K562 (cell line): ENCODE results near the gene GANAB. TPM values are rescaled to one million over a fixed set of nuclear protein-coding genes. Genes with fewer than 3 reads are reported as not detected.

Experiments
- ARNT ChIP-seq, 2 experiments: fragments of 450-650 bp; IDR thresholded peaks; 2 replicates each; pipeline ENCODE4 v1.6.1; 2016; ENCODE audit warnings: mild to moderate bottlenecking in 1 of 2
- EP400 ChIP-seq: fragments of 450-650 bp; IDR thresholded peaks from 2 replicates; pipeline ENCODE4 v1.6.1; 2017; ENCODE audit warnings: antibody characterized with exemption, mild to moderate bottlenecking, moderate library complexity
- FOS ChIP-seq: IDR thresholded peaks from 3 replicates; pipeline ENCODE4 v1.6.1; 2011; ENCODE audit not compliant: insufficient read length; ENCODE audit errors: extremely low read depth
- GABPA ChIP-seq: fragments of 200-800 bp; sonication (Bioruptor generic); conservative IDR thresholded peaks from 2 replicates; pipeline ENCODE4 v1.6.1; 2016; ENCODE audit warnings: low read depth, missing genetic modification characterization, missing compliant biosample characterization
- GABPB1 ChIP-seq: sonication (generic); formaldehyde crosslinking; IDR thresholded peaks from 2 replicates; pipeline ENCODE4 v1.8.0; 2022; ENCODE audit warnings: mild to moderate bottlenecking, missing genetic modification reagents
- ILK ChIP-seq: fragments of 450-650 bp; IDR thresholded peaks from 2 replicates; pipeline ENCODE4 v1.6.1; 2016; ENCODE audit warnings: missing genetic modification characterization, low read depth, mild to moderate bottlenecking, missing compliant biosample characterization, moderate library complexity, borderline replicate concordance
- KAT8 ChIP-seq: fragments of 450-650 bp; IDR thresholded peaks from 2 replicates; pipeline ENCODE4 v1.6.1; 2016; ENCODE audit warnings: low read depth, mild to moderate bottlenecking
- MYC ChIP-seq, 2 experiments: fragments of 250-450 bp in 1 of 2; sonication (Bioruptor Pico) in 1 of 2; IDR thresholded peaks; 2 replicates each; pipeline versions ENCODE4 v1.5.1 to v1.6.1; 2012 to 2021; ENCODE audit warnings: low read depth in 2 of 2, borderline replicate concordance in 1 of 2, improper control_type of control experiment in 1 of 2, low read length in 1 of 2, mild to moderate bottlenecking in 1 of 2, moderate library complexity in 1 of 2
- PPARD ChIP-seq: fragments of 250-450 bp; sonication (Bioruptor Pico); IDR thresholded peaks from 2 replicates; pipeline ENCODE4 v1.8.0; 2022; ENCODE audit warnings: inconsistent platforms, mild to moderate bottlenecking, moderate library complexity
- ZNF408 ChIP-seq: fragments of 250-450 bp; sonication (Bioruptor Pico); IDR thresholded peaks from 2 replicates; pipeline ENCODE4 v1.4.0; 2020; ENCODE audit warnings: low read depth, mild to moderate bottlenecking, moderate library complexity
- ZNF766 ChIP-seq: fragments of 200-800 bp; sonication (Bioruptor generic); conservative IDR thresholded peaks from 2 replicates; pipeline ENCODE4 v1.6.1; 2016; ENCODE audit warnings: missing genetic modification characterization, missing compliant biosample characterization
- polyA plus RNA-seq, 8 experiments: library from polyadenylated mRNA; depleted of rRNA in 4 of 8; stranded (reverse) in 5 of 8; unstranded in 3 of 8; fragments of >200 nt; fragmentation: Nextera tagmentation in 2 of 8; fragmentation: Illumina TruSeq in 1 of 8; extraction: Ambion mirVana in 2 of 8; extraction: Trizol in 1 of 8; gene quantifications; 2 replicates each; pipeline versions ENCODE4 v1.2.1 to v1.2.3, GENCODE V29; 2011 to 2014; ENCODE audit warnings: inconsistent platforms in 1 of 8, missing spikeins in 1 of 8
- total RNA-seq, 7 experiments: library from RNA; depleted of rRNA in 6 of 7; stranded (reverse); fragments of >200 nt in 6 of 7; fragmentation: Illumina TruSeq in 2 of 7; extraction: Trizol in 2 of 7; gene quantifications; 2 replicates each; pipeline versions ENCODE4 v1.2.1 to v1.2.3, GENCODE V29; 2011 to 2021; ENCODE audit warnings: low replicate concordance in 1 of 7
- TF ChIP-seq, protein P1 (sequence below): fragments of 450-650 bp; IDR thresholded peaks from 2 replicates; pipeline ENCODE4 v1.6.1; 2018; ENCODE audit not compliant: partially characterized antibody
- TF ChIP-seq, protein P2 (sequence below), 2 experiments: IDR thresholded peaks in 1 of 2; conservative IDR thresholded peaks in 1 of 2; 2 replicates each; pipeline ENCODE4 v1.6.1; 2016; ENCODE audit warnings: low read depth in 2 of 2, mild to moderate bottlenecking in 1 of 2, missing compliant biosample characterization in 1 of 2, missing genetic modification characterization in 1 of 2, moderate library complexity in 1 of 2
- TF ChIP-seq, protein P3 (sequence below): IDR thresholded peaks from 2 replicates; pipeline ENCODE4 v1.6.1; 2011; ENCODE audit warnings: borderline replicate concordance, low read depth, mild to moderate bottlenecking, moderate library complexity, low read length; ENCODE audit not compliant: insufficient read depth, poor library complexity, severe bottlenecking

The GANAB gene
- total and polyA plus RNA-seq, 9 of the 15 experiments (the other 6 are each of a cell fraction or from before 2014, with no cell fraction given) = 6.5 to 284 (median 161) TPM

DNA sequence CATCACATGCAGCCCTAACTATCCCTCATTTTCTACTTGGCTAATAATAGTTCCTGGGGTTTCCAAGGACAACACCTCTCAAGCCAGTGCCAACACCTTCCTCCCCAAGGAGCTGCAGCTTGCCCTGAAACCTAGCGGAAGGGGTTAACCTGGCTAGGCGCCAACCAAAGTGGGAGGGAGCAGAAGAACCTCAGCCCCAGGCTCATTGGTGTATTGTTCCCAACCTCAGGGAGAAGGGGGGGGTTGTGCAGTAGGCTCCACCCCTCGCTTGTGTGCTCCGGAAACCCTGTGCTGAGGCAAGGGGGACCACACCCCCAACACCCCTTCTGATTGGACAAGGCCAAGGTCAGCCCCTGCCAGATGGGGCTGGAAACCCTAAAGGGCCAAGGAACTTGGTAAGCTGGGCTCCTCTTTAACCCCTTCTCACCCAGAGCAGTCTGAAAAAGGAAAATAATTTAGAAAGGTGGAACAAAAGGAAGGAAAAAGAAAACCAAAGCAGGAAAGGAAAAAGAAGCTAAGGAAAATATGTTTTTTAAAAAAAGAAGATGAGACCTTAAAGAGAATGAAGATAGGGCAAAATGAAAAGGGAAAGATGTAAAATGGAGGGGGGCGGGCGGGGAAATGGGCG is 47.2 kb downstream of the GANAB start (continued):
- TF ChIP-seq, protein P1, sequence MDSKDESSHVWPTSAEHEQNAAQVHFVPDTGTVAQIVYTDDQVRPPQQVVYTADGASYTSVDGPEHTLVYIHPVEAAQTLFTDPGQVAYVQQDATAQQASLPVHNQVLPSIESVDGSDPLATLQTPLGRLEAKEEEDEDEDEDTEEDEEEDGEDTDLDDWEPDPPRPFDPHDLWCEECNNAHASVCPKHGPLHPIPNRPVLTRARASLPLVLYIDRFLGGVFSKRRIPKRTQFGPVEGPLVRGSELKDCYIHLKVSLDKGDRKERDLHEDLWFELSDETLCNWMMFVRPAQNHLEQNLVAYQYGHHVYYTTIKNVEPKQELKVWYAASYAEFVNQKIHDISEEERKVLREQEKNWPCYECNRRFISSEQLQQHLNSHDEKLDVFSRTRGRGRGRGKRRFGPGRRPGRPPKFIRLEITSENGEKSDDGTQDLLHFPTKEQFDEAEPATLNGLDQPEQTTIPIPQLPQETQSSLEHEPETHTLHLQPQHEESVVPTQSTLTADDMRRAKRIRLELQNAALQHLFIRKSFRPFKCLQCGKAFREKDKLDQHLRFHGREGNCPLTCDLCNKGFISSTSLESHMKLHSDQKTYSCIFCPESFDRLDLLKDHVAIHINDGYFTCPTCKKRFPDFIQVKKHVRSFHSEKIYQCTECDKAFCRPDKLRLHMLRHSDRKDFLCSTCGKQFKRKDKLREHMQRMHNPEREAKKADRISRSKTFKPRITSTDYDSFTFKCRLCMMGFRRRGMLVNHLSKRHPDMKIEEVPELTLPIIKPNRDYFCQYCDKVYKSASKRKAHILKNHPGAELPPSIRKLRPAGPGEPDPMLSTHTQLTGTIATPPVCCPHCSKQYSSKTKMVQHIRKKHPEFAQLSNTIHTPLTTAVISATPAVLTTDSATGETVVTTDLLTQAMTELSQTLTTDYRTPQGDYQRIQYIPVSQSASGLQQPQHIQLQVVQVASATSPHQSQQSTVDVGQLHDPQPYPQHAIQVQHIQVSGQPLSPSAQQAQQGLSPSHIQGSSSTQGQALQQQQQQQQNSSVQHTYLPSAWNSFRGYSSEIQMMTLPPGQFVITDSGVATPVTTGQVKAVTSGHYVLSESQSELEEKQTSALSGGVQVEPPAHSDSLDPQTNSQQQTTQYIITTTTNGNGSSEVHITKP = peak; percentile 85
- TF ChIP-seq, protein P2, sequence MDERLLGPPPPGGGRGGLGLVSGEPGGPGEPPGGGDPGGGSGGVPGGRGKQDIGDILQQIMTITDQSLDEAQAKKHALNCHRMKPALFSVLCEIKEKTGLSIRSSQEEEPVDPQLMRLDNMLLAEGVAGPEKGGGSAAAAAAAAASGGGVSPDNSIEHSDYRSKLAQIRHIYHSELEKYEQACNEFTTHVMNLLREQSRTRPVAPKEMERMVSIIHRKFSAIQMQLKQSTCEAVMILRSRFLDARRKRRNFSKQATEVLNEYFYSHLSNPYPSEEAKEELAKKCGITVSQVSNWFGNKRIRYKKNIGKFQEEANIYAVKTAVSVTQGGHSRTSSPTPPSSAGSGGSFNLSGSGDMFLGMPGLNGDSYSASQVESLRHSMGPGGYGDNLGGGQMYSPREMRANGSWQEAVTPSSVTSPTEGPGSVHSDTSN (CRISPR knock-in tag; IDR thresholded peaks at IDR 0.05; ENCODE audit: low read depth) = no peak
- TF ChIP-seq, protein P2 (tag; conservative IDR thresholded peaks at IDR 0.05; ENCODE audit: low read depth) = no peak
- TF ChIP-seq PPARD (CRISPR knock-in tag) (no peak), KAT8 (no peak), ILK (tag) (no peak), MYC (IDR thresholded peaks at IDR 0.05; ENCODE audit: low read depth, low read length) (peak; percentile 56; the same call in 1 of the 2 replicates), MYC (CRISPR knock-in tag; IDR thresholded peaks at IDR 0.05; ENCODE audit: borderline replicate concordance, low read depth) (no peak), GABPB1 (0 out of 2 replicates have a peak, but pooled peaks have one; percentile 37), FOS (peak; percentile 65), ARNT (IDR thresholded peaks at IDR 0.05) (peak; percentile 53 to 70; a peak in 2 of 4 replicates), ZNF766 (peak; percentile 49; the same call in 1 of the 2 replicates), GABPA (tag) (peak; percentile 74), ZNF408 (CRISPR knock-in tag) (no peak), EP400 (peak; percentile 68)
- TF ChIP-seq, protein P3, sequence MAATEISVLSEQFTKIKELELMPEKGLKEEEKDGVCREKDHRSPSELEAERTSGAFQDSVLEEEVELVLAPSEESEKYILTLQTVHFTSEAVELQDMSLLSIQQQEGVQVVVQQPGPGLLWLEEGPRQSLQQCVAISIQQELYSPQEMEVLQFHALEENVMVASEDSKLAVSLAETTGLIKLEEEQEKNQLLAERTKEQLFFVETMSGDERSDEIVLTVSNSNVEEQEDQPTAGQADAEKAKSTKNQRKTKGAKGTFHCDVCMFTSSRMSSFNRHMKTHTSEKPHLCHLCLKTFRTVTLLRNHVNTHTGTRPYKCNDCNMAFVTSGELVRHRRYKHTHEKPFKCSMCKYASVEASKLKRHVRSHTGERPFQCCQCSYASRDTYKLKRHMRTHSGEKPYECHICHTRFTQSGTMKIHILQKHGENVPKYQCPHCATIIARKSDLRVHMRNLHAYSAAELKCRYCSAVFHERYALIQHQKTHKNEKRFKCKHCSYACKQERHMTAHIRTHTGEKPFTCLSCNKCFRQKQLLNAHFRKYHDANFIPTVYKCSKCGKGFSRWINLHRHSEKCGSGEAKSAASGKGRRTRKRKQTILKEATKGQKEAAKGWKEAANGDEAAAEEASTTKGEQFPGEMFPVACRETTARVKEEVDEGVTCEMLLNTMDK = no peak
